Sigmoid colon (tissue), 7 donors: ENCODE measurements around the gene MICALL2. TPM values are rescaled to one million over a fixed set of nuclear protein-coding genes. Genes with fewer than 3 reads are reported as not detected.

ENCODE experiments used
- DNase-seq: peaks from one replicate; pipeline ENCODE4 v3.0.0-alpha.2; 2019
- H3K27ac ChIP-seq, 4 donors: fragments of 200-600 bp; sonication (generic); one replicate each; pipeline ENCODE4 v1.5.1; 2016 to 2019; ENCODE audit warnings: mild to moderate bottlenecking in 1 of 4
- H3K27me3 ChIP-seq, 3 donors: fragments of 200-600 bp; sonication (generic); one replicate each; pipeline ENCODE4 v1.5.1; 2019; ENCODE audit warnings: mild to moderate bottlenecking in 1 of 3
- H3K36me3 ChIP-seq, 4 donors: fragments of 200-600 bp; sonication (generic); one replicate each; pipeline ENCODE4 v1.5.1; 2016 to 2019
- H3K4me1 ChIP-seq, 4 donors: fragments of 200-600 bp; sonication (generic); one replicate each; pipeline ENCODE4 v1.5.1; 2017 to 2019
- H3K4me3 ChIP-seq, 4 donors: fragments of 200-600 bp; sonication (generic); one replicate each; pipeline ENCODE4 v1.5.1; 2017 to 2019; ENCODE audit warnings: mild to moderate bottlenecking in 2 of 4, moderate library complexity in 1 of 4
- H3K9me3 ChIP-seq, 4 donors: fragments of 200-600 bp in 3 of 4; sonication (generic) in 3 of 4; one replicate each; pipeline versions ENCODE4 v1.5.1 to v1.6.1; 2013 to 2019
- CTCF ChIP-seq, 4 experiments: fragments of 450-650 bp in 3 of 4; fragments of 200-600 bp in 1 of 4; IDR thresholded peaks; one replicate each; pipeline ENCODE4 v1.5.1; 2016 to 2019; ENCODE audit warnings: antibody characterized with exemption in 4 of 4, mild to moderate bottlenecking in 3 of 4, moderate library complexity in 2 of 4
- EP300 ChIP-seq, 4 donors: sonication (generic); formaldehyde crosslinking; IDR thresholded peaks; one replicate each; pipeline ENCODE4 v1.6.1; 2017; ENCODE audit warnings: antibody characterized with exemption in 4 of 4
- POLR2A ChIP-seq, 2 donors: fragments of 450-650 bp; IDR thresholded peaks; one replicate each; pipeline ENCODE4 v1.6.1; 2016; ENCODE audit warnings: antibody characterized with exemption in 2 of 2, mild to moderate bottlenecking in 2 of 2, moderate library complexity in 2 of 2
- POLR2AphosphoS5 ChIP-seq, 4 donors: sonication (generic); formaldehyde crosslinking; IDR thresholded peaks; one replicate each; pipeline ENCODE4 v1.6.1; 2017; ENCODE audit warnings: antibody characterized with exemption in 4 of 4
- WGBS, 2 donors: extraction: QIAGEN DNeasy Blood & Tissue Kit; methylation state at CpG; one replicate each; pipeline ENCODE4 v1.1.7; 2013; 5-methylcytosine and 5-hydroxymethylcytosine counted together
- intact Hi-C: fragments of 100-400 bp; cut with DNase I; formaldehyde crosslinking; loops from one replicate; pipeline ENCODE4 v1.15.1; 2023
- polyA plus RNA-seq, 3 donors: library from polyadenylated mRNA; stranded (reverse); fragments of 200-250 nt; gene quantifications; one replicate each; pipeline ENCODE4 v1.2.3, GENCODE V29; 2013
- total RNA-seq, 4 donors: library from RNA; depleted of rRNA; stranded (reverse); fragments of >200 nt; gene quantifications; one replicate each; pipeline ENCODE4 v1.1.0, GENCODE V29; 2016
- donor health status: healthy with polysubstance abuse.
- donor health status: Bipolar disorder and iron deficiency.
- donor health status: healthy.

Gene MICALL2
- total and polyA plus RNA-seq, 7 donors, result 8.4 to 86.2 (median 30.7) TPM

- peaks cover 4 to 8% (median 5%) of the 10 kb centered on the region in 4 donors for H3K9me3 ChIP-seq
- TF ChIP-seq EP300 (IDR thresholded peaks at IDR 0.05), result no peak
- TF ChIP-seq POLR2AphosphoS5 (IDR thresholded peaks at IDR 0.05), result no peak
- no peak for TF ChIP-seq POLR2A (IDR thresholded peaks at IDR 0.05)
- TF ChIP-seq CTCF (IDR thresholded peaks at IDR 0.05), result no peak
- WGBS, 2 donors, result 51 to 69% methylated on average over 21 of the region's 21 CpGs
- intact Hi-C loops, result no loop called here
- no peaks in the 10 kb centered on the region for H3K36me3 ChIP-seq
- H3K27me3 ChIP-seq, result peaks cover 28 to 100% (median 76%) of the 10 kb centered on the region in 3 donors
- no peak overlapping the region for H3K27ac ChIP-seq
- H3K4me3 ChIP-seq, result no peak overlapping the region
- no peak for DNase-seq
- peaks cover 0 to 8% (median 3%) of the 10 kb centered on the region in 4 donors for H3K4me1 ChIP-seq
Observed at GRCh38 chr7:1404898-1405548, 54.2 kb downstream of the MICALL2 start.

DNA sequence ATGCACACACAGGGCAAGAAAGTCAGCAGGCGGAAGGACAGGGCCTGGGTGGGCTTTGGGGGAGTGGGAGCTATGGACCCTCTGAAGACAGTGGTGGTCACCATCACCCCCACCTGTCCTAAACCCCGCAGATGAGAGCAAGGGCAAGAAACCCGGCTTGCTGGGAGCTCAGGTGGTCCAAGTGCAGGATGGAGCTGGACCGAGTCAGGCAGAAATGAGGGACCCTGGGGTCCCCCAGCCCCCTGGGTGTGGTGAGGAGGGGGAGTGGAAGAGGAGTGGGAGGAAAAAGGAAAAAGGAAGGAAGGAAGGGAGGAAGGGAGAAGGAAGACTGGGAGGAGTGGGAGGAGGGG is 54.8 kb downstream of the MICALL2 start:
- TF ChIP-seq CTCF (IDR thresholded peaks at IDR 0.05), result no peak
- TF ChIP-seq POLR2AphosphoS5 (IDR thresholded peaks at IDR 0.05), result no peak
- TF ChIP-seq EP300 (IDR thresholded peaks at IDR 0.05), result no peak
- TF ChIP-seq POLR2A (IDR thresholded peaks at IDR 0.05), result no peak
- Histone ChIP-seq H3K9me3 (peaks cover 4 to 8% (median 5%) of the 10 kb centered on the region in 4 donors), H3K36me3 (no peaks in the 10 kb centered on the region), H3K27ac (no peak overlapping the region), H3K4me3 (no peak overlapping the region), H3K27me3 (peaks cover 28 to 100% (median 71%) of the 10 kb centered on the region in 3 donors), H3K4me1 (peaks cover 0 to 8% (median 3%) of the 10 kb centered on the region in 4 donors)
- 32 to 39% methylated on average over 4 of the region's 4 CpGs for WGBS, 2 donors
- intact Hi-C loops, result no loop called here
- DNase-seq, result no peak

DNA sequence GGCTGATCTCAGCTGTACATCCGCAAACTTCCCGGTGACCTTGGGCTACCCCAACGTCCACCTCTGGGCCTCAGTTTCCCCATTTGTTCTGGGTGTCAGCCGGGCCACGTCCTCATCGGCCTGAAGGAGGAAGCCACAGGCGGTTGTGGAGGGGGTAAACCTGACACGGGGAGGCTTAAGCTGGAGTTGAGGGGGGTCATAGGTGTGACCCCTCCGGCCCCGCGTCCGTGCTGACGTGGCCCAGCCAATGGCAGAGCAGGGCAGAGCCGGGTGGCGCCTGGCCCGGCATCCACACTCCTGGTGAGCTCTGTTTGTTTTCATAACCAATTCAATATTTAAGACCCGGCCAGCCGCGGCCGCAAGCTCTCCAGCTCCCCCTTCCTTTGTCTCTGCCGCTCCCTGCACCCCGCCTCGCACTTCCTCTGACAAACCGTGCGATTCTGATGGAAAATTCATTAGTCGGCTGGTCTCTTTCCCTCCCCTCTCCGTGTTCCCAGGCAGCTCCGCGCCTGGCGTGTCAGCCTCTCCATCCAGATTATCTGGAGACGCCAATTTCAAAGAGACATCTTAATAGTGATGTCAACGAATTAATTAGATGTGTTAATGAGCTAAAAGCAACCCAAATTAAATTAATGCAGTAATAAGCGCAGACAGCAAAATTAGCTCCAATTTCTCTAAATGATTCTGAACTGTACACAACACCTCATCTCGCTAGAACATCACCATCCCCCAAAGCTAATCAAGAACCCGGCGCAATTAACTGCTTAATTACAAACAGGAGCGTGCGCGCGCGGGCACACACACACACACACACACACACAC is 55.4 kb downstream of the MICALL2 start:
- peaks cover 4 to 8% (median 5%) of the 10 kb centered on the region in 4 donors for H3K9me3 ChIP-seq
- 13 to 17% methylated on average over 41 of the region's 41 CpGs for WGBS, 2 donors
- H3K27me3 ChIP-seq, result peaks cover 28 to 100% (median 65%) of the 10 kb centered on the region in 3 donors
- intact Hi-C loops, result no loop called here
- H3K4me1 ChIP-seq, result peaks cover 0 to 8% (median 3%) of the 10 kb centered on the region in 4 donors
- no peaks in the 10 kb centered on the region for H3K36me3 ChIP-seq
- H3K4me3 ChIP-seq, result no peak overlapping the region
- no peak overlapping the region for H3K27ac ChIP-seq
- no peak for DNase-seq
- TF ChIP-seq EP300 (IDR thresholded peaks at IDR 0.05), result no peak
- no peak for TF ChIP-seq POLR2A (IDR thresholded peaks at IDR 0.05)
- no peak for TF ChIP-seq CTCF (IDR thresholded peaks at IDR 0.05)
- no peak for TF ChIP-seq POLR2AphosphoS5 (IDR thresholded peaks at IDR 0.05)

DNA sequence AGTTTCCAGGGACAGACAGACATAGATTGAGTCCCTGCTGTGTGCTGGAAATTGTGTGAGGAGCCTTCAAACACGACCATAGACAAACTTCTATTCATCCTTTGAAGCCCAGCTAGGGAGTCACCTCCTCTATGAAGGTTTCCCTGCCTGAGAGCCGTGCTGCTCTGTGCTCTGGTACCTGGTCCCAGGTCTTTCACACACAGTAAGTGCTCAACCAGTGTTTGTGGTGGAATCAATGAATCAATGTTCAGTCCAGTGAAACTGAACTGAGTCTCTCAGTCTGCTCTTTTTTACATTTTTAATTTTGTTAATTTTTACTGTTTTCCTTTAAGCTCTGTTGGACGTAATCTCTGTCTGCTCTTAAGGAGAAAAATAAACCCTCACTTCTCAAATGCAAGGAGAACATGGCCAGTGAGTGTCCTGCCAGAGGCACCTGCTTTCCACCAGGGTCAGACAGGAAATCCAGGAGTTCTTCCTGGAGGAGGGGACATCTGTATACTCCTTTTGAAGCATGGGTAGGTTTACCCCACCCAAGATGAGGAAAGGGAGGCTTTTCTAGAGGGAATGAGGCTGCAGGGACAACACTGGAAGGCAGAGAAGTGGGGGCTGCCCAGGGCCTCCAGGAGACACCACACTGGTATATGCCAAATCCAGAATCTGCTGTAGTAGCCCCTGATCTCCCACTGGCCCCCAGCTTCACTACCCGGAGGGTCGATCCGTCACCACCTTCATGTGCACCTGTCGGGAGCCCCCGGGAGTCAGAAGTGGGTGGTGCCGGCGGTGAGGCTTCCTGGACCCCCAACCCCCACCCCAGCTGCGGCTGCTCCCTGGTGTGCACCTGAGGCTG is 56.3 kb downstream of the MICALL2 start:
- WGBS, 2 donors, result 47 to 54% methylated on average over 11 of the region's 11 CpGs
- intact Hi-C loops, result no loop called here
- TF ChIP-seq POLR2A (IDR thresholded peaks at IDR 0.05) (no peak), POLR2AphosphoS5 (IDR thresholded peaks at IDR 0.05) (no peak), EP300 (IDR thresholded peaks at IDR 0.05) (no peak), CTCF (IDR thresholded peaks at IDR 0.05) (no peak)

More for the DNA sequence above, 56.3 kb downstream of the MICALL2 start:
- H3K4me1 ChIP-seq, result peaks cover 0 to 8% (median 3%) of the 10 kb centered on the region in 4 donors
- no peaks in the 10 kb centered on the region for H3K36me3 ChIP-seq
- H3K27ac ChIP-seq, result no peak overlapping the region
- H3K9me3 ChIP-seq, result peaks cover 4 to 8% (median 5%) of the 10 kb centered on the region in 4 donors
- H3K4me3 ChIP-seq, result no peak overlapping the region
- no peak for DNase-seq
- peaks cover 21 to 99% (median 58%) of the 10 kb centered on the region in 3 donors for H3K27me3 ChIP-seq
